ENCODE data around the gene TYK2. TPM values are rescaled to one million over a fixed set of nuclear protein-coding genes. Genes with fewer than 3 reads are reported as not detected.

The TYK2 gene
- total and polyA plus RNA-seq, 4 donors, result 47.9 to 63.1 (median 59.6) TPM

DNA sequence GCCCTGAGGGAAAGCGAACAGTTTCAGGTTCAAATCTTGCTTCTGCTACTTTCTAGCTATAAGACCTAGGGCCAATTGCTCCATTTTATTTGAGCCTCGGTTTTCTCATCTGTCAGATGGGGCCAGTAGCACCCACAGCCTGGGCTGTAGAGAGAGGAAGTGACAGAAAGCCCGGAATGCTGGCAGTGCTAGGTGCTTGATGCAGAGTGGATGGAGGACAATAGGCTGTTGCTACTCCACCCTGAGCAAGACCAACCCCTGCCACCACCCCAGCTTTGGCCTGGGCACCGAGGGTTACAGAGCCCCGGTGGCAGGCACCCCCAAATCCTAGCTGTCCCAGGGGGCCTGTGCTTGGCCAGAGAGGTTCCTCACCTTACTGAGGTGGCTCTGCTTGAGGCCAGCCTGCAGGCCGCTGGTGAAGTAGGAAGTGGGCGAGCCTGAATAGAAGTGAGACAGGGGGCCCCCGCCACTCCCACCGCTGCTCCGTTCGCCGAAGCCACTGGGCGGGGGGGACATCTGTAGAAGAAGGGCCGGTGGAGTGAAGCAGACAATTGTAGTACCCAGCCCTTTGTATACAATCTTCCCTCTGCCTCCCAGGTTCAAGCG is 62.4 kb downstream of the TYK2 start (continued):
- no peak for TF ChIP-seq HNF4A (conservative IDR thresholded peaks at IDR 0.05)

- H3K27ac ChIP-seq (ENCODE audit: low read depth in 1 of 2, low read length in 2 of 2), result no peak overlapping the region
- TF ChIP-seq FOXA2 (IDR thresholded peaks at IDR 0.05), result no peak
- no peak for TF ChIP-seq MAX (IDR thresholded peaks at IDR 0.05)
- TF ChIP-seq EGR1 (IDR thresholded peaks at IDR 0.05; ENCODE audit: low read depth in 2 of 2), result no peak
- TF ChIP-seq FOXA1 (IDR thresholded peaks at IDR 0.05), result no peak
- no peak for TF ChIP-seq YY1 (IDR thresholded peaks at IDR 0.05)
- no peak for TF ChIP-seq CTCF (IDR thresholded peaks at IDR 0.05; ENCODE audit: low read depth, low read length, missing input control)
- TF ChIP-seq ZBTB33 (IDR thresholded peaks at IDR 0.05), result no peak
- no peak for TF ChIP-seq ATF3 (IDR thresholded peaks at IDR 0.05)
- no peak for TF ChIP-seq HNF4A (conservative IDR thresholded peaks at IDR 0.05)
- TF ChIP-seq GABPA (IDR thresholded peaks at IDR 0.05 in 1 of 2, conservative IDR thresholded peaks at IDR 0.05 in 1 of 2), result no peak
- TF ChIP-seq NR2F2 (IDR thresholded peaks at IDR 0.05), result no peak
- TF ChIP-seq, protein P1, sequence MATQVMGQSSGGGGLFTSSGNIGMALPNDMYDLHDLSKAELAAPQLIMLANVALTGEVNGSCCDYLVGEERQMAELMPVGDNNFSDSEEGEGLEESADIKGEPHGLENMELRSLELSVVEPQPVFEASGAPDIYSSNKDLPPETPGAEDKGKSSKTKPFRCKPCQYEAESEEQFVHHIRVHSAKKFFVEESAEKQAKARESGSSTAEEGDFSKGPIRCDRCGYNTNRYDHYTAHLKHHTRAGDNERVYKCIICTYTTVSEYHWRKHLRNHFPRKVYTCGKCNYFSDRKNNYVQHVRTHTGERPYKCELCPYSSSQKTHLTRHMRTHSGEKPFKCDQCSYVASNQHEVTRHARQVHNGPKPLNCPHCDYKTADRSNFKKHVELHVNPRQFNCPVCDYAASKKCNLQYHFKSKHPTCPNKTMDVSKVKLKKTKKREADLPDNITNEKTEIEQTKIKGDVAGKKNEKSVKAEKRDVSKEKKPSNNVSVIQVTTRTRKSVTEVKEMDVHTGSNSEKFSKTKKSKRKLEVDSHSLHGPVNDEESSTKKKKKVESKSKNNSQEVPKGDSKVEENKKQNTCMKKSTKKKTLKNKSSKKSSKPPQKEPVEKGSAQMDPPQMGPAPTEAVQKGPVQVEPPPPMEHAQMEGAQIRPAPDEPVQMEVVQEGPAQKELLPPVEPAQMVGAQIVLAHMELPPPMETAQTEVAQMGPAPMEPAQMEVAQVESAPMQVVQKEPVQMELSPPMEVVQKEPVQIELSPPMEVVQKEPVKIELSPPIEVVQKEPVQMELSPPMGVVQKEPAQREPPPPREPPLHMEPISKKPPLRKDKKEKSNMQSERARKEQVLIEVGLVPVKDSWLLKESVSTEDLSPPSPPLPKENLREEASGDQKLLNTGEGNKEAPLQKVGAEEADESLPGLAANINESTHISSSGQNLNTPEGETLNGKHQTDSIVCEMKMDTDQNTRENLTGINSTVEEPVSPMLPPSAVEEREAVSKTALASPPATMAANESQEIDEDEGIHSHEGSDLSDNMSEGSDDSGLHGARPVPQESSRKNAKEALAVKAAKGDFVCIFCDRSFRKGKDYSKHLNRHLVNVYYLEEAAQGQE (IDR thresholded peaks at IDR 0.05), result no peak
- no peak for TF ChIP-seq SP1 (IDR thresholded peaks at IDR 0.05)
- TF ChIP-seq JUND (IDR thresholded peaks at IDR 0.05), result no peak
- TF ChIP-seq HNF4G (IDR thresholded peaks at IDR 0.05), result no peak
- TF ChIP-seq RXRA (IDR thresholded peaks at IDR 0.05), result no peak
- TF ChIP-seq RAD21 (IDR thresholded peaks at IDR 0.05), result no peak
- TF ChIP-seq TAF1 (conservative IDR thresholded peaks at IDR 0.05), result no peak
- H3K4me3 ChIP-seq (ENCODE audit: low read depth in 1 of 3, low read length in 3 of 3), result no peak overlapping the region
- no peak for DNase-seq (ENCODE audit: low spot score)
- WGBS, result 89% methylated on average over 29 of the region's 29 CpGs
- peaks cover 13 to 42% (median 25%) of the 10 kb centered on the region in 4 donors for H3K36me3 ChIP-seq (ENCODE audit: control insufficient read depth in 4 of 4, insufficient read depth in 3 of 4, low read depth in 1 of 4, low read length in 3 of 4)
- H3K4me1 ChIP-seq (ENCODE audit: control insufficient read depth in 4 of 4, insufficient read depth in 4 of 4, low read length in 3 of 4), result peaks cover 3 to 17% (median 9%) of the 10 kb centered on the region in 4 donors
- no peak overlapping the region for H3K9ac ChIP-seq (ENCODE audit: low read depth in 1 of 2, low read length in 2 of 2)
- no peaks in the 10 kb centered on the region for H3K27me3 ChIP-seq (ENCODE audit: control insufficient read depth in 4 of 4, insufficient read depth in 4 of 4, low read length in 3 of 4)
- H3K9me3 ChIP-seq (ENCODE audit: control insufficient read depth in 4 of 4, low read length in 3 of 4), result no peaks in the 10 kb centered on the region
Observed at GRCh38 chr19:10317045-10317856, 63.1 kb downstream of the TYK2 start.

Measured in liver (tissue), 9 donors.